Omental fat pad (tissue), 4 donors: ENCODE data around the gene CNNM1. TPM values are rescaled to one million over a fixed set of nuclear protein-coding genes. Genes with fewer than 3 reads are reported as not detected.

Source experiments
- ATAC-seq: fragments of 150-250 bp; one replicate; pipeline ENCODE4 v1.9.1; 2016; ENCODE audit warnings: mild to moderate bottlenecking, moderate library complexity; ENCODE audit not compliant: low FRiP score
- DNase-seq: peaks from one replicate; pipeline ENCODE4 v3.0.0-alpha.2; 2019; ENCODE audit warnings: low spot score
- total RNA-seq, 4 donors: library from RNA; depleted of rRNA; stranded (reverse); fragments of >200 nt; gene quantifications; one replicate each; pipeline ENCODE4 v1.1.0, GENCODE V29; 2016
- TF ChIP-seq, protein P1 (sequence below), 3 donors: fragments of 450-650 bp; IDR thresholded peaks; one replicate each; pipeline ENCODE4 v1.5.1; 2016 to 2017; ENCODE audit warnings: antibody characterized with exemption in 3 of 3, mild to moderate bottlenecking in 3 of 3, moderate library complexity in 2 of 3

CNNM1 gene
- total RNA-seq, 4 donors from 2014 or later, result 0.31 to 1.8 (median 0.53) TPM

DNA sequence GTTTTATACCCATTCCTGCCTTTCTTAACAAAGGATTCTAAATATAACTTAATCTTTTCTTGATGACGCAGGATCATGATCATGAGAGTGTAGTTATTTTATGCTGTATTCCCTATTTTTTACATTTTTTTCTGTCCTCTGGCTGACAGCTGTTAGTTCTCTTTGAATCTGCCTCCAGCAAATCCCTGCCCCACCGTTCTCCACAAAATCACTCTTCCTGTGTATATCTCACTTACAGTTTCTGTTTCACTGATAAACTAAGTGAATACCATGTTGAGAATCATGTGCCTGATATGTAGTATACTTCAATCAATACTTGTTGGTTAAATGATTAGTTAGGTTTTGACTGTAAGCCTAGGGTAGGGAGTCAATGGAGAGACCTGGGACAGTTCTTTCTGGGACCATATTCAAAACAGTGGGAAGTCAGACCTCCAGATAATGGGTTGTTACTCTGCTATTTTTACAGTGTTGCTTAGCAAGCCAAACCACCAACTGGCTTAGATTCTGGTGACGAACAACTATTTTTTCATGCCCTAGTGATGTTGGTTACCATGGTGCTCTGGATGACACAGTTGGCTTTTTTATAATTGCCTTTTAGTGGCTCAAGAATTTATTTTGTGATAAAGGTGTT, 12.8 kb downstream of the CNNM1 start:
- DNase-seq, result no peak
- ATAC-seq, result no peak

DNA sequence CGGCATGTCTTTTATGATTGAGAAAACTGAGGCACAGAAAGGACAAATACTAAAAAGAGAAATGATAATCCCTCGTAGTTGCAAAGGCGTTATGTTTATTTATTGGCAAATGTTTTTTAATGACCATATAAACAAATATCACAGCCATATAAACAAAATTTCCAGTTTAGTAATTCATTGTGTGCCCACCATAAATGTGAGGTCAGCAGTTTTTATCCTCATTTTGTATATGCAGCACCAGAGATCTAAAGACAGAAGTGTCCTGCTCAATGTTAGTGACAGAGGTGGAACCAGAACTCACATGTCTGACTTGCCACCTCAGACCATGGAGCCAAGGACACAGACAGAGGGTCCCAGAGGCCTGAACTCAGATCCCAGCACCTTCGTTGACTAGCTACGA, 14.1 kb downstream of the CNNM1 start:
- TF ChIP-seq, protein P1, sequence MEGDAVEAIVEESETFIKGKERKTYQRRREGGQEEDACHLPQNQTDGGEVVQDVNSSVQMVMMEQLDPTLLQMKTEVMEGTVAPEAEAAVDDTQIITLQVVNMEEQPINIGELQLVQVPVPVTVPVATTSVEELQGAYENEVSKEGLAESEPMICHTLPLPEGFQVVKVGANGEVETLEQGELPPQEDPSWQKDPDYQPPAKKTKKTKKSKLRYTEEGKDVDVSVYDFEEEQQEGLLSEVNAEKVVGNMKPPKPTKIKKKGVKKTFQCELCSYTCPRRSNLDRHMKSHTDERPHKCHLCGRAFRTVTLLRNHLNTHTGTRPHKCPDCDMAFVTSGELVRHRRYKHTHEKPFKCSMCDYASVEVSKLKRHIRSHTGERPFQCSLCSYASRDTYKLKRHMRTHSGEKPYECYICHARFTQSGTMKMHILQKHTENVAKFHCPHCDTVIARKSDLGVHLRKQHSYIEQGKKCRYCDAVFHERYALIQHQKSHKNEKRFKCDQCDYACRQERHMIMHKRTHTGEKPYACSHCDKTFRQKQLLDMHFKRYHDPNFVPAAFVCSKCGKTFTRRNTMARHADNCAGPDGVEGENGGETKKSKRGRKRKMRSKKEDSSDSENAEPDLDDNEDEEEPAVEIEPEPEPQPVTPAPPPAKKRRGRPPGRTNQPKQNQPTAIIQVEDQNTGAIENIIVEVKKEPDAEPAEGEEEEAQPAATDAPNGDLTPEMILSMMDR (IDR thresholded peaks at IDR 0.05), result no peak
- no peak for DNase-seq
- no peak for ATAC-seq

More for the DNA sequence above, 12.8 kb downstream of the CNNM1 start:
- TF ChIP-seq, protein P1 (IDR thresholded peaks at IDR 0.05), result no peak

DNA sequence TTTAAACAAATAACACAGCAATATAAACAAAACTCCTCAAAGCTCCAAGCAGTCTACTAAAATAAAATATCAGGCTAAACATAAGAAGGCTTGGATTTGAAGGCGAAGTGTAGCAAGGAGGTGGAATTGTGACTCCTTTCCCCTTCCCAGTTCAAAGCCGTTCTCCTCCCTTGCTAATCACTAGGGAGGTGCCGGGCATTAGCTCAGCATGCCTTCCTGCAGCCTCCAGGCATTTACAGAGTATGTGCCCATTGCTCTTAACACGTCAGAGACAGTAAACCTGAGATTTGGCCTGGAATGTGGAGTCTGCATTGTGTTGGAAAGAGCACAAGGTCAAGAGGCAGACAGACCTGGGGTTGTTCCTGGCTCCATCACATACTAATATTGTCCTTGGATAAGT, 15.6 kb downstream of the CNNM1 start:
- no peak for ATAC-seq

DNA sequence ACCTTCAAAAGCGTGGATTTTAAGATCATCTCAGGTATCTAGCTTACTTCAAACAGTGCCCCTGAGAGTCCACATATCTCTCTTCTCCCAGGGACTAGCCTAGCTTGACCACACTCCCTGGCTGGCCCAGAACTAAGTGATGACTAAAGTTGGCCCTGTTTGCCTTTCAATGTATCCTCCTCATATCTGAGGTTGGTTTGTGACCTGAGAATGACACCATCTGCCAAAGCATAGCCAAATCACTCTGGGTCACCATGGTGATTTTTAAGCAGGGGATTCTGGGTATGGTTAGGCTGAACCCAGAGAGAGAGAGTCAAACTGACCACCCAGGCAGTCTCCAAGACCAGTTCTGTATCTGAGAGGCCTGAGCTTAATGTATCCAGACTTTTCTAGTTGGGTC, 16.2 kb downstream of the CNNM1 start:
- DNase-seq (no peak), ATAC-seq (no peak)
- TF ChIP-seq, protein P1 (IDR thresholded peaks at IDR 0.05), result no peak

More for the DNA sequence above, 15.6 kb downstream of the CNNM1 start:
- TF ChIP-seq, protein P1 (IDR thresholded peaks at IDR 0.05), result no peak
- no peak for DNase-seq

DNA sequence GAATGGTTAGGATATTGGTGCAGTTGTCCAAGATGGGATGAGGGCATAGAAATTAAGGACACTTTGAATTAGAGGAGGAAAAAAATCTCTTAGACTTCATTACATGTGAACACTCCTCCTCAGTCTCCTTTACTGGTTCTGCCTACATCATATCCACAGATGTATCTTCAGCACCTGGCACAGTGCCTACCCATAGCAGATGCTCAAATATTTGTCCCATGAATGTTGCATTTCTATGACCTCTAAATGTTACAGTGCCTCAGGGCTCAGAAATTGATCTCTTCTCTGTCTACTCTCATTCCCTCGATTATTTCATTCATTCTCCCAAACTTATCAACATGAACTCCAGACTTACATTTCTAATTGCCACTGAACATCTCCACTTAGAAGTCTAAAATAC, 17.1 kb downstream of the CNNM1 start:
- TF ChIP-seq, protein P1 (IDR thresholded peaks at IDR 0.05), result no peak
- no peak for ATAC-seq
- no peak for DNase-seq

DNA sequence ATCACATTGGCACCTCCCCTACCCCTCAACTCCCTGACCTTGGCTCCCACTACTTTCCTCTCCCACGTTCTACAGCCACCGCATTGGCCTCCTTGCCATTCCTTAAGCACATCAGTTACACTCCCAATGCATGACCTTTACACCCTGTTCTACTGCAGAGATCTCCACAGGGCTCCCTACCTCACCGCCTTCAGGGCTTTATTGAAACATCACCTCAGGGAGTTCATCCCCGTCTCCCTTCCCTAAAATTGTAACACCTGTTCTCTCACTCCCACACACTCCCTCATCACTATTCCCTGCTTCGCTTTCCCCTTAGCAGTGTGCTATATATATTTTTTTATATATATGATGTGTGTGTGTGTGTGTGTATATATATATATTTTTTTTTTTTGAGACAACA, 18.5 kb downstream of the CNNM1 start:
- DNase-seq (no peak), ATAC-seq (no peak)
- TF ChIP-seq, protein P1 (IDR thresholded peaks at IDR 0.05), result no peak

DNA sequence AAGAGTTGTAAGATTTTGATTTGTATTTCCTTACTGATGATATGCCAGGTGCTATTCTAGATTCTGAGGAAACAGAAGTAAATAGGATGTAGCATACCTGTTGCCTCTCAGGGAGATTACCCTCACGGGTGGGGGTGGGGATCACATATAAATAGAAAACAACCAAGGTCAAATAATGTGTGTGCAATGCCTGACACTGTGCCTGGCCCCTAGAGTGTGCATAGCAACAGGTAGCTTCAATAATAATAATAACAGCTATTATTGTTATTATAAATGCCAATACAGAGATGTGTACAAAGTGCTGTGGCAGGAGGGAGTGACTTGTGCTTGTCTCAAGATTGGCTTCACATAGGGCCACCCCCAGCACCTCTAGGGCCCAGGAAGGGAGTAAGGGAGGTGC, 24.0 kb downstream of the CNNM1 start:
- TF ChIP-seq, protein P1 (IDR thresholded peaks at IDR 0.05), result no peak
- no peak for DNase-seq
- ATAC-seq, result no peak
